HUDEP-2 (cell line): Measurements from ENCODE around the gene ZNF616.
"Not testable (repeated sequence)": the region's sequence is repeated elsewhere in the genome, so short reads cannot be mapped to it uniquely, and the experiment has no call there.

Experiments used
- DNase-seq, 76 experiments: peaks; one replicate each; lab custom pipeline; 2025; ENCODE audit not compliant: unreplicated experiment in 76 of 76; lab: John Stamatoyannopoulos, UW

ZNF616 gene

DNA sequence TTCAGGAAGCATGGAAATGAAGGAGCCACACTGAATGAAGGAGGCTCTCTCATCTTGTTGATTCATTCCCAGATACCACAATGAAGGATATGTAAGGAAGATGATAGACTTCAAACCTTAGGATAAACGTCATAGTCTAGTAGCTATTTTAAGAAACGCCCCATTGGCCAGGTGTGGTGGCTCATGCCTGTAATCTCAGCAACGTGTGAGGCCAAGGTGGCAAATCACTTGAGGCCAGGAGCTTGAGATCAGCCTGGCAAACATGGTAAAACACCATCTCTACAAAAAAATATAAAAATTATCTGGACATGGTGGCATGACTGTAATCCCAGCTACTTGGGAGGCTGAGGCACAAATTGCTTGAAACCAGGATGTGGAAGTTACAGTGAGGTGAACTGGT is 27.1 kb downstream of the ZNF616 start:
- no peak for DNase-seq

DNA sequence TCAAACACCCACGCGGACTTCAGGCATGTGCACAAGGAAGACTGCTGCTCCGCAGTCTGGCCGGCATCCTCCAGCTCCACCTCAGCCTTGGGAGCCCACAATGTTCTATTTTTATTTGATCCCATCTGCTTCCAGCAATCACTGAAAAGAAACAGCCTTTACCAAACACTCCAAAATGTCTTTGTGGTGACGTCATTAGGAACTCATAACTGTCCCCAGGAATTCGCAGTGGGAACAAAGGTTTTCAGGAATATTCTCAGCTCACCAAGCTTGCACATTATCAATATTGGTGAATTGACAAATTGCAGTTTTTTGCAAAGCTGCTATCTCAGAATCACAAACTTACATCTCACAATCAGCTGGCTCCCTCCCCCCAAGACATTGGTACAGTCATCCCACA is 29.0 kb downstream of the ZNF616 start:
- DNase-seq: no peak

DNA sequence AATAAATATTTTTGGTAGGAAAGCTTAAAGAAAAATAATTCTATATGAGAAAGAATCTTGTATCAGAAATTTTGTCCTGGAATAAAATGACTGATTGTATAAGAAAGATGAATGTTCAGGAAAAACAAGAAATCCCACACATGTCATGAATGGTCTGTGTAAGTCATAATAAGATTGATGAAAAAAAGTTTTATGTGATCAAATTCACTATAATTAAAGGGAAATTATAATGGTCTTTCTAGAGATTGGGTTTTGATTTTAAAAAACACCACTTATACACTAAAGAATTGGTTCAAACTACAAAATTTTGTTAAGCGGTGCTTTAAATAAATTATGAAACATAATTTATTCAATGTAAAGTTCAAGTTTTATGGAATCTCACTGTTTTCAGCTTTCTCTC is 37.0 kb downstream of the ZNF616 start:
- no peak for DNase-seq

DNA sequence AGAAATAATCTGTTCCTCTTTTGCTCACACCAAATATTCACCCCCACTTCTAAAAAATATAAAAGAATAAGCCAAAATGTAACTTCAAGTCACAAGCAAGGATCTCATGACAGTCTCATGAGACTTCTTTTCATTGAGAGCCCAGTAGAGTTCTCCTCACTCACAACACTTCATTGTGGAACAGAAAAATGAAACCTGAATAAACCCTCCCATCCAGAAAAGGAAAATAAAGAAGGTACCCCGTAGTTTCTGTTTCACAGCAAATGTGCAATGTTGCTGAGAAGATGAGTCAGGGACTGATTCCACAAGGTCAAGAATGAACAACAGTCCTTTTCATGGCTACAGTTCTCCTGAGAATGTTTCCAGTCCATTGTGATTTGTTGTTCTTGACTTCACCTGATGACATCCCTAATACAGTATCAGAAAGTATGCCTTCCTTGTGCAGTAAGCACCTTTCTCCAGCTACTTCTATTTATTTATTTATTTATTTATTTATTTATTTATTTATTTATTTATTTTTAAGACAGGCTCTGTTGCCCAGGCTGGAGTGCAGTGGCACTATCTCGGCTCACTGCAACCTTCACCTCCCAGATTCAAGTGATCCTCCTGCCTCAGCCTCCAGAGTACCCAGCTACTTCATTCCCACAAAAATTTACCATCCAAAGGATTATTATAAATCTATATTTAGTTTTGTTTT is 37.7 kb downstream of the ZNF616 start:
- DNase-seq: no peak

DNA sequence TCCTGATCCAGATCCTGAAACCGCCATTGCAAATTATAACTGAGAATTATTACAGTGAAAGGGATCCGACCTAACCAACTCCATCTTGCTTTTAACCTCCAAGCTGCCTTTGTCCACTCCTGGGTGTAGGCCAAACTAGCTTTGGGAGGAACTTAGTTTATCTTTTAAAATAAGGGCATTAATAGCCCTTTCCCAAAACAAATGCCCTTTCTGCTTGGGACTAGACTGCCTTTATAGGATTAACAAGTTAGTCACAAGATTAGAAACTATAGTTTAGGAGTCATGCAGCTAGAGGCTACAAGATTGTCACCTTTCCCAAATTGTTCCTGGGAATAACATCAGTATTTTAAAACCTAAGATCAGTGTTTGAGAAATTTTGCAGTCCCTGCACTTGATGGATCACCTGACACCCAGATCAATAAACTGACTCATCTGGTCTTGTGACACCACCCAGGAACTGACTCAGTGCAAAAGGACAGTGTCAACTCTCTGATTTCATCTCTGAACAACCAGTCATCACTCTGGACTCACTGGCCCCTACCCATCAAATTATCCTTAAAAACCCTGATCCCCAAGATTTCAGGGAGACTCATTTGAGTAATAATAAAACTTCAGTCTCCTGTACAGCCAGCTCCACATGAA is 40.1 kb downstream of the ZNF616 start:
- no peak for DNase-seq

DNA sequence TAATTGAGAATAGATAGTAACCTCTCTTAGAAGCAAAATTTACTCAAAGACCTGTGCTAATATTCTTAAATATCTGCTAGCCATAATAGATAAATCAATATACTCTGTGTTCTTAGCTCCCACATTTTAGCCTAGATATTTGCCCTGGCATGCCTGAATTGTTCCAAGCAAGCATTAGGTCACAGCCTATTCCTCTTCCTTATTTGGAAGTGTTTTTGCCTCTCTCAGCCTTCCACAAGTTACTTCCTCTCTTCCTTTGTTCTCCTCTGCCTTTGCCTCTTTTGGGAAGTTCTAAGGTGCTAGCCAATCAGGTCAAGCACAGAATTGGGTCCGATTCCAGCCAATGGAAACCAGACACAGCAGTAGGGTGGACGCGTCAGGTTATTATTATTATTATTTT is 43.3 kb downstream of the ZNF616 start:
- DNase-seq: not testable (repeated sequence)

DNA sequence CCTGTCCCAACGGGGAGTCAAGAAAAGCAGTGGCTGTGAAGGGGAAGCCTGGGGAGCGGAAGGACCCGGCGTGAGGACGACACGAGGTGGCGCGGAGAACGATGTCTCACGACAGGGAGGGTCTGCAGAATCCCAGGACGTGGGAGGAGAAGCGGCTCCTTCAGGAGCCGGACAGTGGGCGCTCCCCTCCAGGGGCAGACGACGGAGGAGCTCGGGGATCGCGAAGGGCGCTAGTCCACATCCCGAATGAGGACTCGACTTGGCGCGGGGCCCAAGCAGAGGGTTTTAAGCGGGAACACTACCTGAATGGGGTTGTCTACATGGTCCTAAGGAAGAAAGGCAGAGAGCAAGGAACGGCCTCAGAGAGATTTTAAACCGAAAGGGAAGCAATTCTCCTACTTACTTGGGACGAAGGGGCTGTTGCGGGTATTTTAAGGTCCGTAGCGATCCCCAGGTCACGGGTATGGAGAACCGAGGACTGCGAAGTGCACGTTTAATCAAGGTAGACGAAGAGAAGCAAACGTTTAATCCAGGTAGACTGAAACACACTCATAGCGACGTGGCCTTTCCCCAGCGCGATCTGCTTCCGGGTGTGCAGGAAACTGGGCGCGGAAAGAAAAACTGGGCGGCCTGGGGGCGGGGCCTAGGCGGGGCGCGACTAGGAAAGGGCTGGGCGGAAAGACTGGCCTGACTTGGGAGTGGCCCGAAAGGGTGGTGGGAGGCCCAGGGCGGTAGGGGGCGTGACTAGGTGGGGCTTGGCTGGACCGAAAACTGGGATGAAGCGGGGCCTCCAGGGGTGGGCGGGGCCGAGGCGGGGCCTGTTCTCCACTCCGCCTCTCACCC is 44.3 kb downstream of the ZNF616 start, which contains the start of gene ZNF841:
ZNF841 (minus strand) TSS at position 594 of the 843 bp plus-strand sequence. CDS start 10,964 bp downstream, outside the sequence.
- peak in 69 of 76 experiments; percentile 8 to 92 (median 79) for DNase-seq

DNA sequence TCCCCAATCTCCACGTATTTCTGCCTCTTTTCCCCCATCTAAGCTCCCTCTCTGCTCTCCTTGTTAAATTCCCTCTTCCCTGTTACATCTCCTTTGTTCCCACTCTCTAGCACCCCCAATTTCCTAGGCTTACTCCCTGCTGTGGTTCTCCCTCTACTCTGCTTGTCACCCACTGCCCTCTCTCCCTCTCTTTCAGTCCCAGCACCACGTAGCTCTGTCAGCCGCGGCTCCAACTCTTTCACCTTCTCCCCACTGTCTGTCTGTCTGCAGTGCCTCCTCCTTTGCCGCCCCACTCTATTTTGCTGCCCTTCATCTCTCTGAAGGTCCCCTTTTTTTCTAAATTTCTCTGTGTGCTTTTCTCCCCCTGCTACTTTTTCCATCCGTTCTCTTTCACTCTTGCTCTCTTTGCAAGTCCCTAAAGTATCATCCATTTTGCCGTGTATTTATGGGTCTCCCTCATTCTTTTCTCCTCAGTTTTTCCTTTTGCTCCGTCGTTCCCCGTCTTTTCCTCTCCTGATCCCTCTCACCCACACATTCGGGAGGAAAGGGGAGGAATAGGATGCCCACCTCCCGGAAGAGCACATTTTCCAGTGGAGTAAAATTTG is 45.1 kb downstream of the ZNF616 start:
- DNase-seq: no peak

DNA sequence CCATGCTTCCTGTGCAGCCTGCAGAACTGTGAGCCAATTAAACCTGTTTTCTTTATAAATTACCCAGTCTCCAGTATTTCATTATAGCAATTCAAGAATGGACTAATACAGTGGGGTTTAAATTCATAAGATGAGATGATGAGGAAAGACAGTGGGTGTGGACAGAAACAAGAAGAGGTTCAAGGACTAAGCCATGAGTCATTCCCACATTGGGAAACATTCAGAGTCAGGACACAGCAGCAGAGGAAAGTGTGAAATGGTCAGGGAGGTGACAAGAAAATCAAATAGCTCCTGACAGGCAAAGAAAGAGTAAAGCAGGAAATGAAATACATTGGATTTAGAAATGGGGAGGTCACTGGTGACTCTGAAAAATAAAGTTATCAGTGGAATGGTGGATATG is 53.3 kb downstream of the ZNF616 start:
- DNase-seq: no peak

DNA sequence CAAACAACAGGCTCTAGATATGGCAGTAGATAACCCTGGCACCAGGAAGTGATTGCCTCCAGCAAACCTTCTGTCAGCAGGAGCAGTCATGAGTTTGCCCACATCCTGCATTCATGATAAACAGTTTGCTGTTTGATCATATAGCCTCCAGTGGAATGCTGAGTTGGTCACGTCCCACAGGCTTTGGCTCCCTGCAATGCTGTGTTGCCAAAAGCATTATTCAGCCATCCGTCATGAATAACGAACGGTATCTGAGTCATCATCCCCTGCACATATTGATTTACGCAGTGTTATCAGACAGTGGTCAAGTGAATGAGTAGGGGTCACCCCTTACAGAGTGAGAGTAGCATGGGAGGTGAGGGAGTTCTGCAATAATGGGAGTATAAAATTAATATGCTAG is 69.2 kb downstream of the ZNF616 start:
- no peak for DNase-seq

DNA sequence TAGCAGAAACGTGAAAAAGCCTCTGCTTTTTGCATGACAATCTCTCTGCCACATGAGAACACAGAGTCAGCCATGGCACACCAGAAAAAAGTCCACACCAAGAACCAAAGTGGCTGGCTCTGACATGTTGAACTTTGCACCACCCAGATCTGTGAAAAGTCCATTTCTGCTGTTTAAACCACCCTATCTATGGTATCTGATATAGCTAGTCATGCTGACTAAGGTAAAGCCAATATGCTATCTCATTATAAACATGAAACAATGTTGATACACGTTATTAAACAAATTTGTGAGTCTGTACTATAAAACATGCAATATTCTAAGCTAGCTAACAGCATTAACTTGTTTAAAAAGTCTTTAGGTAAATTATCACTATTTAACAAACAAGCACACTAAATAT is 70.1 kb downstream of the ZNF616 start:
- DNase-seq: no peak

DNA sequence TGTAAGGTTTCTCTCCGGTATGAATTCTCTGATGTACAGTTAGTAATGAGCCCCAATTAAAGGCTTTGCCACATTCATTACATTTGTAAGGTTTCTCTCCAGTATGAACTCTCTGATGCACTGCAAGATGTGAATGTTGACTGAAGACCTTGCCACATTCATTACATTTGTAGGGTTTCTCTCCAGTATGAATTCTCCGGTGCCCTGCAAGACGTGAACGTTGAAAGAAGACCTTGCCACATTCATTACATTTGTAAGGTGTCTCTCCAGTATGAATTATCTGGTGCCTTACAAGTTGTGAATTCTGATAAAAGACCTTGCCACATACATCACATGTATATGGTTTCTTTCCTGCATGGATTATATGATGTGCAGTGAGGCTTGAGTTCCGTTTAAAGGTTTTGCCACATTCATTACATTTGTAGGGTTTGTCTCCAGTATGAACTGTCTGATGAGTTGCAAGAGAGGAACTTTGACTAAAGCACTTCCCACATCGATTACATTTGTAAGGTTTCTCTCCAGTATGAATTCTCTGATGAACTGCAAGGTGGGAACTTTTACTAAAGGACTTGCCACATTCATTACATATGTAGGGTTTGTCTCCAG is 73.4 kb downstream of the ZNF616 start:
- no peak for DNase-seq

DNA sequence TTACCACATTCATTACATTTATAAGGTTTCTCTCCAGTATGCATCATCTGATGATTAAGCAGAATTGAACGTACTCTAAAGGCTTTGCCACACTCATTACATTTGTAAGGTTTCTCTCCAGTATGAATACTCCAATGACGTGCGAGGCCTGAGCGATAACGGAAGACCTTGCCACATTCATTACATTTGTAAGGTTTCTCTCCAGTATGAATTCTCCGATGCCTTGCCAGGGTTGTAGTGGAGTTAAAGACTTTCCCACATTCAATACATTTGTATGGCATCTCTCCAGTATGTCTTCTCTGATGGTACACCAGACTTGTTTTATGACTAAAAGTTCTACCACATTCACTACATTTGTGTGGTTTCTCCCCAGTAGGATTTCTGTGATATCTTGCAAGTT is 74.3 kb downstream of the ZNF616 start:
- no peak for DNase-seq
